ENCODE data around the gene CLDN18.

CLDN18 gene

DNA sequence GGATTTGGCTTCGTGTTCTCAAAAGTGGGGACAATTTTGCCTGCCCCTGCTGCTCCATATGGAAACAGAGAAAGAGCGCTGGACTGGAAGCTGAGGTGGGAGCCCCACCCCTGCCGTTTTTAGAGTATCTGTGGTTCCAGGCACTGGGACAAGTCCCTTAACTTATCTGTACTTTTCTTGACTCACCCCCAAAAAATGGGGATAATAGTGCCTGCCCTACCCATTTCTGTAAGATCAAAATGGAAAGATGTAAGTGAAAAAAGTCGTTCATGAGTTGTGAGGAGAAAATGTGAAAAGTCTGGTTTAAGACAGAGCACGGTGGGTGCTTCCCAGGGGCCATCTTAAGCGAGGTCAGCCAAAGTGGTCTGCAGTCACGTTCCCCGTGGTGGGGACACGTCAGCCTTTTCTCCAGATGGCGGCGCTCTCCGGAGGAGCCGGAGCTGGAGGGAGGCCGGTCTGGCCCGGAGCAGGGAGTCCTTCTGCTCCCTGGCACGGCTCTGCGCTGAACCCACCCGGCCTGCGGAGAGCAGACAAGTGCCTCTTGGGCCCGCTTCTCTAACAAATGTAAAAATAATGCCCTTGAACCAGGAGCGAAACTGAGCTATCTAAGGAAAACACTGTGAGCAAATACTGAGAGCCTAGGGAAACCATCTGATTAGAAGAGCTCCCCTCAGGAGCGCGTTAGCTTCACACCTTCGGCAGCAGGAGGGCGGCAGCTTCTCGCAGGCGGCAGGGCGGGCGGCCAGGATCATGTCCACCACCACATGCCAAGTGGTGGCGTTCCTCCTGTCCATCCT lies at the start of gene CLDN18:
Gene CLDN18, plus strand, starts transcription at position 690 of the 797 bp plus-strand sequence. Its CDS starts 61 bp downstream, at position 751.
- in situ Hi-C loops (cut with MboI; ENCODE audit: low sequenced_read_pairs): no loop called here

DNA sequence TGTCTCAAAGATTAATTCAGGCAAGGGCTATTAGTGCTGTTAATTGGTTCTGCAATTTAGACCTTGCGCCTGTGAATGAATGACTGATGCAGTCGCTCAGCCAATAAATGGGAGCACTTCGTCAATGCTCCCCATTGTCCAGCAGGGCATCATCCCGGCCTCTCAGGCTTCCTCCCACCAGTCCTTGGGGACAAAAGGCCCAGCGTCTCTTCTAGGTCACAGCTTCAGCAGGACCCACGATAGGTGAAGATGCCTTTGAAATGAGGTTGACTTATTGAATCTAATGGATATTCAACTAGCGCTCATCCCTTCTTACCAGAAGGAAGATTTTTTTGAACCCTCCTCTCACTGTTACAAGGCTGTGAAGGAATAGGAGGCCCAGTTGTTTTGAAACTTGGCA lies 47.7 kb upstream of the CLDN18 start:
- in situ Hi-C loops (cut with MboI; ENCODE audit: low sequenced_read_pairs): no loop called here

DNA sequence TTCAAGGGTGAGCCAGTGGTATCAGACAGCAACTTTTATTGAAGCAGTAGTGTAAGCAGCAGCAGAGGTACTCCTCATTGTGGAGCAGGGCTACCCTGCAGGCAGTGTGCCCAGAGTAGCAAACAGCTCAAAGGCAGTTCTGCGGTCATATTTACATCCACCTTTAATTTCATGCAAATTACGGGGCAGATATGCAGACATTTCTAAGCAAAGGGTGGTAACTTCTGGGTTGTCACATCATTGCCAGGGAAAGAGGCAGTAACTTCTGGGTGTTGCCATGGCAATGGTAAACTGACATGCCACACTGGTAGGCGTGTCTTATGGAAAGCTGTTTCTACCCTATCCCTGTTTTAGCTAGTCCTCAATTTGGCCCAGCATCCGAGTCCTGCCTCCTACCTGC lies 46.5 kb upstream of the CLDN18 start:
- in situ Hi-C loops (cut with MboI; ENCODE audit: low sequenced_read_pairs): no loop called here

DNA sequence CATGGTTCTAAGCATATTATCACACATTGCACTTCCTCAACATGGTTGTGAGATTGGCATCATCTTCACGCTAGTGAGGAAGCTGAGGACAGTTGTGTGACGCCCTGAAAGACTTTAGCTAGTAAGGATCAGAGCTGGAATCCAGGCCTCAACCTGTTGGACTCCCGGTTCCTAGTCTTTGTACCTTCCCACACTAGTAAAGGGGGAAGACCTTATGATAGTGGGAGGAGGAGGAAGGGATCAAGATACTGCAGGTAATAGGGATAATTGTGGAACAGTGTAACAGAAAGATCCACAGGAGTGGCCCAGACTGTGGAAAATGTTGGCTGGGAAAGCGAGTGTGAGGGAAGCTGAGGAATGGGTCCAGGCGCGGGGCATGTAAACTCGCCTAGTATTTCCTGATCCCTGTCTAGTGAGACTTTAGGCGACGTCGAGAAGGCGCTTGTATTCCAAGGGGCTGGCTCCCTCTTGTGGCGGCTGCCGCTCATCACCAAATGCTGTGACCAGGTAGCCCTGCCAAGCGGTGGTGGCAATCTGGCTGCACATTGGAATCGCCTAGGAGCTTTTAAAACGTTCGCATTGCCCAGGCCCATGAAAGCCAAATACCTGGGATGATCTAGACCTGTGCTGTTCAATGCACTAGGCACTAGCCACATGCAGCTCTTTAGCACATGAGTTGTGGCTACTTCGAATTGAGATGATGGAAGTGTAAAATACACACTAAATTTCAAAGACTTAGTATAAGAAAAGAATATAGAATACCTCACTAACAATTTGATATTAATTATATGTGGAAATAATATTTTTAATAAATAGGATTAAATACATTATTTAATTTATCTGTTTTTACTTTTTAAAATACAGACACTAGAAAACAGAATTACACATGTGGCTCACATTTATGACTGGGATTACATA lies 38.8 kb upstream of the CLDN18 start:
- in situ Hi-C loops (cut with MboI; ENCODE audit: low sequenced_read_pairs): no loop called here

DNA sequence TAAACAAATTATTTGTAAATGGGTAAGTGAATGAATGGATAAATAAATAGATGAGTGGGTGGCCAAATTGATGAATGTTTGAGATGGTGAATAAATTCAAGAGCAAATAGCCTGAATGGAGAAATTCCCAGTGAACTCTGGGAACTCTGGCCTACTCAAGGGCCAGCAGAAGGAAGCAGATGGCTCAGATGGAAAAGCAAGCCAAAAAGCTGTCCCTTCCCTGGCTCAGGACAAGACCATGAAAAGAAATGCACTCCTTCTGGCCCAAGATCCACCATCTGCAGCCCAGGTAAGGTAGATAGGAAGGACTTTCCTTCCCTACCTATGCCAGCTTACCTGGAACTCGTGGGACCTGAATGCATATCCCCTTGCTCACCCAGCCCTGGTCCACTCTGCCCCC lies 37.6 kb upstream of the CLDN18 start:
- in situ Hi-C loops (cut with MboI; ENCODE audit: low sequenced_read_pairs): no loop called here

DNA sequence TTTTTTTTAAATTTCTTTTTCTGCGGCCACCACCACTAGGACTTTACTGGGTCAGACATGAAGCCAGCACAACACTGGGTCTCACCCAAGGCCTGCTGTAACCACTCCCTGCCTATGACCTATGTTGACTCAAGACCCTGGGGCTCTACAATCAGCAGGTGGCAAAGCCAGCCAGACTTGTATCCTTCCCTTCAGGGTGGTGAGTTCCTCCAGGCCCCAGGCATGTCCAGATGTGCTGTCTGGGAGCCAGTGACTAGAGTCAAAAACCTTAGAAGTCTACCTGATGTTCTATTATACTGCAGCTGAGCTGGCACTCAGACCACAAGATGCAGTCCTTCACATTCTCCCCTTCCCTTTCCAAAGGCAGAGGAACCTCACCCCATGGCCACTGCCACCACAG lies 31.6 kb upstream of the CLDN18 start:
- in situ Hi-C loops (cut with MboI; ENCODE audit: low sequenced_read_pairs): no loop called here

DNA sequence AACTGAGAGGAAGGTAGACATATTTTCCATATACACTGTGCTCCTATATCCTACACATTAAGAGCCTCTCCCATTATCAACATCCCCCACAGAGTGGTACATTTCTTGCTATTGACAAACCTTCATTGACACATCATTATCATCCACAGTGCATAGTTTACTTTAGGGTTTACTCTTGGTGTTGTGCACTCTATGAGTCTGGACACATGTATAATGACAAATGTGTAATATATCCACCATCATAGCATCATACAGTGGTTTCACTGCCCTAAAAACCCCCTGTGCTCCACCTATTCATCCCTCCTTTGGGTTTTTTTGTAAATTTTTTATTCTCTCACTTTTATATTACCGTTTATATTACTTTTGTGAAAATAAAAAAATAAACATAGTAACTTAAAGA lies 22.2 kb upstream of the CLDN18 start:
- in situ Hi-C loops (cut with MboI; ENCODE audit: low sequenced_read_pairs): no loop called here

DNA sequence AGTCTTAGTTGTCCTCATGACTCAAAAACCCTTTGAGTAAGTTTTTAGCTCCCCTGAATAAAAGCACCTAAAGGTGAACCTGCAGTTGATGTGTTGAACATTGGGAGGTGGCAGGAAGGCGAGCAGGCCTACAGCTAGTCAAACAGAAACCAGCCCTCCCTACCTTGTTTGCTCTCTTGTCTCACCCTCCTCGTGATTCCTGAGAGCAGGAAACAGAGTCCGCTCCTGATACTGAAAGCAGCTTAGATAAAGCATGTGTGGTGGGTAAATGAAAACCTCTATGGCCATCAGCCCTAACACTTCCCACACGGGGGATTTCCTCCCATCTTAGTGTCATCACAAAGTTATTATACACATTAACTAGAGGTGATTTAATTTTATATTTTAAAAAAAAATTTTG lies 21.8 kb upstream of the CLDN18 start:
- in situ Hi-C loops (cut with MboI; ENCODE audit: low sequenced_read_pairs): no loop called here

DNA sequence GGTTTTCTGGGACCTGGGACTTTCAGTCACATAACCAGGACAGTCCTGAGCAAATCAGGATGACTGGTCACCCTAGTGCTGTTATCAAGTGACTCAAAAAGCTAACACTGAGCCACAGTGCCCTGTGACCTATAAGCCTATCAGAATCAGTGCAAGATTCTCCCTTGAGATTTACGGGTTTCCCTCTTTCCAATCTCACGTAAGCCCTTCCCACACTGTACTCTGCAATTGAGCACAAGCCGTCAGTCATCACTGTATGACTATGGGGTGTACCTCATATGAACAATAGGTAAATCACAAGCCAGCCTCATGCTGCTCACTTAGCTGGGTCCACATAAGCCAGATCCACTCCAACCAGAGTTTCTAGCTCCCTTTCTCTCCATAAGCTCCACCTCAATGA lies 21.0 kb upstream of the CLDN18 start:
- in situ Hi-C loops (cut with MboI; ENCODE audit: low sequenced_read_pairs): no loop called here

DNA sequence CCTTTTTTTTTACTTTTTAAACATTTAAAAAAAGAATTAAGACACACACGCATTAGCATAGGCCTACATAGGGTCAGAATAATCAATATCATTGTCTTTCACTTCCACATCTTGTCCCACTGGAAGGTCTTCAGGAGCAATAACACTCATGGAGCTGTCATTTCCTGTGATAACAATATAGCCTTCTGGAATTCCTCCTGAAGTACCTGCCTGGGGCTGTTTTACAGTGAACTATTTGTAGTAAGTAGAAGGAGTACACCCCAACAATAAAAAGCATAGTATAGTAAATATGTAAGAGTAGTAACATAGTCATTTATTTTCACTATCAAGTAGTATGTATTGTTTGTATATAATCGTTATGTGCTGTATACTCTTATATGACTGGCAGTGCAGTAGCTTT lies 19.5 kb upstream of the CLDN18 start:
- in situ Hi-C loops (cut with MboI; ENCODE audit: low sequenced_read_pairs): no loop called here

DNA sequence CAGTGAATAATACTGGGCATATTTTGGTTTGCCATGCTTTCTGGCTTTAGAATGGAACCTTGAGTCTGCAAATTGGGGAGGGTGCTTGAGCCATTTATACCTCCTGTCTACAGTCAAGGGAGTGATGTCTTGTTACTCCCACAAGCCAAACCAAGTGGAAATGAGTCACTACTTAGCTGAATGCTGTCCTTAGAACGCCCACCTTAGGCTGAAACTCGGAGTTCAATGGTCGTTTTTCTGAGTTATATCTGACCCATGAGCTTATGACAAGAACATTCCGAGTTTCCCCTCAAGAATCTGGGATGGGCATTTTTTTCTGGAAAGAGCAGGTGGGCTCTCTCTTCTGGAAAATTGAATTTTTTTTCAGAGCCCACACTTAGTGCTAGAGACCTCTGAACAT lies 17.4 kb upstream of the CLDN18 start:
- in situ Hi-C loops (cut with MboI; ENCODE audit: low sequenced_read_pairs): no loop called here

DNA sequence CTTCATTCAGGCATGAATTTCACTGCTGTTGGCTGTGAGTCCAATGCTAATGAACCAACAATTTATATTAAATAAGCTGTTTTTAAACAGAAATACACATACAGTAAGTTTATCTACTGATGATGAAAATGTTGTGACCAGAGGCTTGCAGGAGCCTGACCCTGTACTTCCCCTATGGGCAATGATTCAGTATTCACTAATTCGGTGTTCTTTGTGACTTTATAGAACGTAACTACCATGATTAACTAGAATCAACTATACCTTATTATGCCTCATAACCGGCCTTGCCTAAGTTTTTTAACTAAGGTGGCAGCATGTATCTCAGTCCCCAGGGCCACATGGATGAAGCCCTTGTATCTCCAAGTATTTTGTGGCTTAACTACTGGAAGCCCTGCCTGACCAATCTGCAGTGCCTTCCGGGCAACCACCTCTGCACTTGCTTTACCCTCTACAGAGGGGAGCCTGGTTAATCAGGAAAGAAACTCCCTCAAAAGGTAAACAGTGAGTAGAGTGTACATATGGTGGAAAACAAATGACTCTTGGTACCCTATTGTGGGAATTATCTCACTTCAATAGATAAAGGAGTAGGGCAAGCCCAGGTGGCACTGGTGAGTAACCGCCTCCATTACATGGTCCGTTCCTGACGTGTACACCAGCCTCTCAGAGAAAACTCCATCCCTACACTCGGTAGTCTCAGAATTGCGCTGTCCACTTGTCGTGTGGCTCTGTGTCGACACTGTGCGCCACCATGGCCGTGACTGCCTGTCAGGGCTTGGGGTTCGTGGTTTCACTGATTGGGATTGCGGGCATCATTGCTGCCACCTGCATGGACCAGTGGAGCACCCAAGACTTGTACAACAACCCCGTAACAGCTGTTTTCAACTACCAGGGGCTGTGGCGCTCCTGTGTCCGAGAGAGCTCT lies 11.6 kb upstream of the CLDN18 start:
- in situ Hi-C loops (cut with MboI; ENCODE audit: low sequenced_read_pairs): no loop called here

DNA sequence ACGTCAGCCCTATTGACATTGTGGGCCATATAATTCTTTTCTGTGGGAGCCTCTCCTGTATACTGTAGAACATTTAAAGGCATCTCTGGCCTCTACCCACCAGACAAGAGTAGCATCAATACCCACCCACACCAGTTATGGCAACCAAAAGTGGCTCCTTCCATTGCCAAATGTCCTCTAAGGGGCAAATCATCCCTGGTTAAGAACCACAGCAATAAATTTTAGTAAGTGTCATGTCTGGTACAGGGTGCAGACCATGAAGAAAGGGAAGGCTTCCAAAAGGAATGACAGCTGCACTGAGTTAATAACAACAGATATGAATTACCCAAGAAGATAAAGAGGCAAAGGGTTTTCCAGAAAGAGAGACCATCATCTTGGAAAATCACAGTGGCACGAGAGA lies 6.9 kb upstream of the CLDN18 start:
- in situ Hi-C loops (cut with MboI; ENCODE audit: low sequenced_read_pairs): no loop called here

DNA sequence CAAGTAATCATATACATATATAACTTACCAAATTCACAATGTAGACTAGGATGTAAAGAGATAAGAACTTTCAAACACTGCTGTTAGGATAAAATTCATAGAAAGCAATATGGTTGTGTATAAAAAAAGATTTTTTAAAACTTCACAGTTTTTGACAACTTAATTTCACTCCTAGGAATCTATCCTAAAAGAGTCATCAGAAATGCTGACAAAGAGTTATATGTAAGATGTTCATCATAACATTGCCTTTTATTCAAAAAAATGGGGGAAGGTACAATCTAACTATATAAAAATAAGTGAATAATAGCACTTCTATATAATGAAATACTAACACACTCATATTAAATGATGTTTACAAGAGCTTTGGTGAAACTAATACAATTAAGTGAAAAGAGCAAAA lies 4.3 kb upstream of the CLDN18 start:
- in situ Hi-C loops (cut with MboI; ENCODE audit: low sequenced_read_pairs): no loop called here

DNA sequence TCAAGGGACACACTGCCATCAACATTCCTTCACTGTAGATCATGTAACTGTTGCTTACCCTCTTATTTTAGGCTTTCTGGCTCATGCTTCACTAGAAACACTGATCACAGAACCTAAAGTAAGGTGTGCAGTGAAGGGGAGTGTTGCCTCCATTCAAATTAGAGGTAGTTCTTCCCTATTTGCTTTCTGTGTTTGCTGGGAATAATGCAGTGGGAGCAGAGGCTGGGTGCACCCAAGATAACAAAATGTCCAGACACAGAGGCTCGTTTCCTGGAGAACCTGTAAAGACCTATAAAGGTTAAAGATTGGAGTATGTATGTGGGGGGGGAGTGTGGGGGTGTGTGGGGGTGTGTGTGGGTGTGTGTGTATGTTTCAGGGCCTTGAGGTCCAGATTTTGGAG lies 2.1 kb upstream of the CLDN18 start:
- in situ Hi-C loops (cut with MboI; ENCODE audit: low sequenced_read_pairs): no loop called here

DNA sequence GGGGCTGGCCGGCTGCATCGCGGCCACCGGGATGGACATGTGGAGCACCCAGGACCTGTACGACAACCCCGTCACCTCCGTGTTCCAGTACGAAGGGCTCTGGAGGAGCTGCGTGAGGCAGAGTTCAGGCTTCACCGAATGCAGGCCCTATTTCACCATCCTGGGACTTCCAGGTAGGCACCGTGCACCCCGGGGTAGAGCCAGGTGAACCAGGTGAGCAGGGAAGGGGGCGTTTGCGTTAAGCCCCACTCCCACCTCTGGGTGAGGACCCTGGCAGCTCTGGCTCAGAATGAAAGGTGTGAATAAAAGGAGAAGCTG lies 267 bp downstream of the CLDN18 start:
- in situ Hi-C loops (cut with MboI; ENCODE audit: low sequenced_read_pairs): no loop called here

DNA sequence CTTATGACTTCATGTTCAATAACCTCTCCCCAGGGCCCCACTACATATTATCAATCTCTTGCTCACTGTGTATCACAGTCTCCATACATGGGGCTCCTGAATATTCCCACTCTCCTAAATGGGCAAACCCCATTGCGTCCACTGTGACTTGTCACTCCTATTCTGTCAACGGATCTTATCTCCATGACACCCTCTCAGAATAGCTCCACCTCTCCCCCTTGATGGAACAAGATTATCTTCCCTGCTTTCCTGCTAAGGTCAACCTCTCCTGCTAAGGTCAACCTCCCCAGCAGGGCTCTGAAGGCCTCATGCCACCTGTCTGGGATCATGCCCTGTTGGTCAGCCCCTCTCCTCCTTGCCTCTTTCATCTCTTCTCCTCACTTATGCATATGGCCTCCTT lies 1.8 kb downstream of the CLDN18 start:
- in situ Hi-C loops (cut with MboI; ENCODE audit: low sequenced_read_pairs): no loop called here

DNA sequence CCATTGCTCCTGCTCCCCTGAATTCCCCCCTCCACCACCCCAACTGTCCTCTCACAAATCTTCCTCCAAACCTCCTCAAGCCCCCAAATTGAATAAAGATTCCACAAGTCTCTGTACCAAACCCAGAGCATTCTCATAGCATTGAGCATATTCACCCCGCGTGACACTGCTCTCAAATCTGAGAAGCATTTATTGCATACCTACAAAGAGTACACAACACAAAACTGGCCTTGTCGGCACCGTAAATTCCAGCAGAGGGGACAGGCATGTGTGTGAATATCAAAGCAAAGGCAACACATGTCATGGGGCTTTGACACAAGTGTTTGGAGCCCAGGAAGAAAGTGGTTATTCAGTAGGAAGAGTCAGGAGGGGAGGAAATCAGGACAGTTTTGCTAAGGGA lies 2.6 kb downstream of the CLDN18 start:
- in situ Hi-C loops (cut with MboI; ENCODE audit: low sequenced_read_pairs): no loop called here

DNA sequence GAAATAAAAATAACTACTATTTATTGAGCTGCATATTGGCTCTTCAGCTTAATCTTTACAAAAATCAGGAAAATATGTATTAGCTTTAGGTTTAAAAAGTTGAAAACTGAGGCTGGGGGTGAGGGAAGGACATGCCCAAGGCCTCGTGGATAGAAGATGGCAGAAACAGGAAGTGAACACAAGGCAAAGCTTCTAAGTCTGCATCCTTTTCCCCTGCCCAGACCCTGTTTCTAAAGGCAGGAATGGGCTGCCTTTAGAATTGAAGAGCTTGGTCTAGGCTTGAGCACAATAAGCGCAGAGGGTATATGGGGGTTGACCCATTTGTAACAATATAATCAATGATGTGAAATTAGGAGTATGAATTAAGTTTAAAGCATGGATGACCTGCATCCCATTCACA lies 6.1 kb downstream of the CLDN18 start:
- in situ Hi-C loops (cut with MboI; ENCODE audit: low sequenced_read_pairs): no loop called here

DNA sequence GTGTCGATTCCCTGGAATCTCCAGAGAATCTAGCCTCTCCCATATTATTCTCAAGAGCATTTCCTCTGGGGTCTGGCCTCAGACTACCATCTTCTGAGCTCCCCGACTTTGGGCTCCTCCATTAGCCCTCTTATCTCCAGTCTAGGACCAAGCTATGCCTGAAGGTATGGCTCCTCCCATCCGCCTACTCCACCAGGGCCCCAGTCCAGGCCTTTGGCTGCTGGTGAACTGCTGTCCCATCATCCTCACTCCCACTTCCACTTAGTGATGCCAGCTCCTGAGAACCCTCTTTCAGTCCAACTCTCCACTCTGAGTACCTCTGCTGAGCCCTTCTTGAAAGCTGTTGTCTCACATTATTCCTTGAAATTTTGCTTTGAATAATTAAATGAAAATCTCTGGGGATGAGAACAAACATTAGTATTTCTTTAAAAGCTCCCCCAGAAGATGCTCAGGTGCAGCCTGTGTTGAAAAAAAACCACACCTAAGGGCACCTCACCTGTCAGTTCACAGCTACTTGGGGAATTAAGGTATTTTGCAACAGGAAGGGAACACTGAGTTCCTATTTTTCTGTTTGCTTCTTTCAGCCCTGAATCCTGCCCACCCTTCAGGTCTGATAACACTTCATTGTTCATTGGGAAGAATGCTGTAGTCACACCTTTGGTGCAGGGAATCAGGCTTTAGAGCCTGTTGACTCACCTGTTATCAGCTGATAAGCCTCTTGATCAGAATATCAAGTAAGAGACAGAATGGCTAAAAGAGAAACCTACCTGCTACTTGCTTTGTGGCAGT lies 9.5 kb downstream of the CLDN18 start:
- in situ Hi-C loops (cut with MboI; ENCODE audit: low sequenced_read_pairs): no loop called here
